H1 (cell line): ENCODE results near the gene FAM120A. TPM values are rescaled to one million over a fixed set of nuclear protein-coding genes. Genes with fewer than 3 reads are reported as not detected.

Experiments
- CTCF ChIA-PET: fragments of 300-600 bp; sonication (Branson Sonifier 250); formaldehyde crosslinking; loops from one replicate; lab custom pipeline; 2021; ENCODE audit not compliant: partially characterized antibody; lab: Charles Lee
- POLR2A ChIA-PET: fragments of 300-600 bp; sonication (Branson Sonifier 250); formaldehyde crosslinking; loops from one replicate; lab custom pipeline; 2021; ENCODE audit warnings: inconsistent platforms; ENCODE audit not compliant: partially characterized antibody; lab: Charles Lee
- DNase-seq, 2 experiments: peaks; one replicate each; pipeline versions ENCODE4 v3.0.0 to v3.0.0-alpha.2; 2010 to 2022; ENCODE audit warnings: low spot score in 2 of 2, low read depth in 1 of 2, mixed read lengths in 1 of 2
- FAIRE-seq: peaks from 2 replicates; lab custom pipeline; 2011; peaks lifted over from hg19 to GRCh38; lab: Jason Lieb, UNC
- H2AFZ ChIP-seq: 2 replicates; pipeline ENCODE4 v1.8.1; 2012; ENCODE audit warnings: low read length, inconsistent platforms
- H2AK5ac ChIP-seq: 2 replicates; pipeline ENCODE4 v1.6.1; 2013; ENCODE audit warnings: low read depth, low read length
- H2BK120ac ChIP-seq: replicated peaks from 2 replicates; pipeline ENCODE3; 2013; ENCODE audit warnings: low read depth, low read length, inconsistent platforms
- H2BK12ac ChIP-seq: 2 replicates; pipeline ENCODE4 v1.6.1; 2013; ENCODE audit warnings: low read depth, low read length
- H2BK15ac ChIP-seq: 2 replicates; pipeline ENCODE4 v1.6.1; 2013; ENCODE audit warnings: low read length
- H2BK20ac ChIP-seq: 2 replicates; pipeline ENCODE4 v1.6.1; 2013; ENCODE audit warnings: low read length
- H2BK5ac ChIP-seq: 2 replicates; pipeline ENCODE4 v1.6.1; 2013; ENCODE audit warnings: low read depth, low read length
- H3K14ac ChIP-seq: 2 replicates; pipeline ENCODE4 v1.6.1; 2013; ENCODE audit warnings: inconsistent platforms; ENCODE audit not compliant: insufficient read length
- H3K18ac ChIP-seq: 2 replicates; pipeline ENCODE4 v1.6.1; 2013; ENCODE audit warnings: low read length; ENCODE audit errors: extremely low read depth
- H3K23ac ChIP-seq: 2 replicates; pipeline ENCODE4 v1.6.1; 2013; ENCODE audit warnings: inconsistent platforms; ENCODE audit not compliant: insufficient read length
- H3K23me2 ChIP-seq: 2 replicates; pipeline ENCODE4 v1.6.1; 2013; ENCODE audit warnings: low read depth, low read length
- H3K27ac ChIP-seq: 2 replicates; pipeline ENCODE4 v1.6.1; 2011; ENCODE audit warnings: low read depth, low read length, inconsistent platforms
- H3K27me3 ChIP-seq, 4 experiments: replicated peaks in 1 of 4; 1 replicate in 1 of 4; 2 replicates in 3 of 4; pipeline versions ENCODE4 v1.6.1 to v1.8.1; 2011 to 2013; ENCODE audit warnings: low read length in 3 of 4, mild to moderate bottlenecking in 3 of 4, inconsistent platforms in 2 of 4, mixed read lengths in 2 of 4, moderate library complexity in 1 of 4; ENCODE audit not compliant: control insufficient read depth in 3 of 4, insufficient read depth in 3 of 4; ENCODE audit errors: extremely low read depth in 1 of 4
- H3K36me3 ChIP-seq, 4 experiments: 2 replicates each; pipeline versions ENCODE4 v1.6.1 to v1.8.1; 2011 to 2013; ENCODE audit warnings: mild to moderate bottlenecking in 4 of 4, low read length in 3 of 4, moderate library complexity in 2 of 4, control low read depth in 1 of 4, inconsistent platforms in 1 of 4; ENCODE audit not compliant: insufficient read depth in 4 of 4, control insufficient read depth in 2 of 4
- H3K4ac ChIP-seq: replicated peaks from 2 replicates; pipeline ENCODE3; 2013; ENCODE audit warnings: low read length, low read depth, mixed read lengths, inconsistent platforms; ENCODE audit not compliant: insufficient read length
- H3K4me1 ChIP-seq, 4 experiments: replicated peaks in 1 of 4; 1 replicate in 1 of 4; 2 replicates in 3 of 4; pipeline versions ENCODE4 v1.6.1 to v1.8.1; 2011 to 2013; ENCODE audit warnings: low read length in 3 of 4, inconsistent platforms in 2 of 4, mixed read lengths in 1 of 4; ENCODE audit not compliant: insufficient read depth in 4 of 4, control insufficient read depth in 3 of 4
- H3K4me2 ChIP-seq, 2 experiments: 2 replicates each; pipeline versions ENCODE4 v1.6.1 to v1.8.1; 2011 to 2013; ENCODE audit warnings: low read depth in 2 of 2, low read length in 2 of 2, control low read depth in 1 of 2, inconsistent platforms in 1 of 2, mild to moderate bottlenecking in 1 of 2; ENCODE audit not compliant: insufficient read depth in 1 of 2
- H3K4me3 ChIP-seq, 4 experiments: fragments of 200-600, 300-600 bp in 1 of 4; sonication (generic), shearing (Covaris generic), sonication (Bioruptor Twin) in 1 of 4; 2 replicates each; pipeline versions ENCODE4 v1.5.1 to v1.8.1; 2011 to 2016; ENCODE audit warnings: low read length in 4 of 4, low read depth in 3 of 4, control low read depth in 2 of 4, inconsistent platforms in 2 of 4, mild to moderate bottlenecking in 2 of 4, mixed read lengths in 1 of 4, moderate library complexity in 1 of 4; ENCODE audit not compliant: insufficient read depth in 2 of 4; ENCODE audit errors: extremely low read depth in 1 of 4
- H3K56ac ChIP-seq: replicated peaks from 2 replicates; pipeline ENCODE3; 2013; ENCODE audit warnings: low read depth, mild to moderate bottlenecking, mixed read lengths, low read length, inconsistent platforms; ENCODE audit not compliant: insufficient read length
- H3K79me1 ChIP-seq: 2 replicates; pipeline ENCODE4 v1.6.1; 2013; ENCODE audit warnings: low read depth, low read length, control low read depth
- H3K79me2 ChIP-seq, 2 experiments: 2 replicates each; pipeline versions ENCODE4 v1.6.1 to v1.8.1; 2012 to 2013; ENCODE audit warnings: low read length in 2 of 2, mild to moderate bottlenecking in 2 of 2, inconsistent platforms in 1 of 2; ENCODE audit not compliant: insufficient read depth in 2 of 2, control insufficient read depth in 1 of 2
- H3K9ac ChIP-seq, 4 experiments: replicated peaks in 1 of 4; 1 replicate in 1 of 4; 2 replicates in 3 of 4; pipeline versions ENCODE4 v1.6.1 to v1.8.1; 2011 to 2013; ENCODE audit warnings: low read depth in 3 of 4, low read length in 3 of 4, control low read depth in 2 of 4, mild to moderate bottlenecking in 2 of 4, moderate library complexity in 2 of 4, inconsistent platforms in 1 of 4; ENCODE audit errors: extremely low read depth in 1 of 4
- H3K9me3 ChIP-seq, 2 experiments: 2 replicates each; pipeline versions ENCODE4 v1.6.1 to v1.8.1; 2012 to 2013; ENCODE audit warnings: mild to moderate bottlenecking in 2 of 2, moderate library complexity in 2 of 2, control low read depth in 1 of 2, inconsistent platforms in 1 of 2, low read depth in 1 of 2, low read length in 1 of 2, mixed read lengths in 1 of 2; ENCODE audit not compliant: insufficient read depth in 2 of 2
- H4K20me1 ChIP-seq, 2 experiments: replicated peaks in 1 of 2; 2 replicates each; pipeline versions ENCODE3 to v1.8.1; 2011 to 2013; ENCODE audit warnings: inconsistent platforms in 2 of 2, low read length in 2 of 2, mild to moderate bottlenecking in 1 of 2; ENCODE audit not compliant: insufficient read depth in 2 of 2, control insufficient read depth in 1 of 2
- H4K5ac ChIP-seq: 2 replicates; pipeline ENCODE4 v1.6.1; 2013; ENCODE audit warnings: low read length, low read depth, mixed read lengths, inconsistent platforms; ENCODE audit not compliant: insufficient read length
- H4K8ac ChIP-seq: 2 replicates; pipeline ENCODE4 v1.8.0; 2013; ENCODE audit warnings: mild to moderate bottlenecking, moderate library complexity, low read length, inconsistent platforms; ENCODE audit not compliant: insufficient read depth; ENCODE audit errors: extremely low read depth
- H4K91ac ChIP-seq: replicated peaks from 2 replicates; pipeline ENCODE3; 2013; ENCODE audit warnings: low read length, mixed read lengths, inconsistent platforms; ENCODE audit not compliant: insufficient read length
- BACH1 ChIP-seq: IDR thresholded peaks from 2 replicates; pipeline ENCODE4 v1.6.1; 2012; ENCODE audit warnings: low read length, improper control_type of control experiment
- BCL11A ChIP-seq, 2 experiments: IDR thresholded peaks; one replicate each; pipeline ENCODE4 v1.6.1; 2011; ENCODE audit warnings: low read depth in 2 of 2, low read length in 2 of 2, mild to moderate bottlenecking in 2 of 2
- CTCF ChIP-seq, 3 experiments: IDR thresholded peaks; 1 replicate in 2 of 3; 2 replicates in 1 of 3; pipeline versions ENCODE4 v1.5.1 to v1.6.1; 2011; ENCODE audit warnings: low read length in 3 of 3, mild to moderate bottlenecking in 3 of 3, inconsistent platforms in 2 of 3, low read depth in 1 of 3, moderate library complexity in 1 of 3; ENCODE audit not compliant: insufficient read depth in 1 of 3; ENCODE audit errors: control extremely low read depth in 1 of 3
- E2F6 ChIP-seq: IDR thresholded peaks from 2 replicates; pipeline ENCODE4 v1.6.1; 2012; ENCODE audit warnings: inconsistent platforms
- JUN ChIP-seq: IDR thresholded peaks from 2 replicates; pipeline ENCODE4 v1.6.1; 2011; ENCODE audit warnings: low read depth, mild to moderate bottlenecking, improper control_type of control experiment, low read length
- MAFK ChIP-seq: IDR thresholded peaks from 2 replicates; pipeline ENCODE4 v1.6.1; 2012; ENCODE audit warnings: low read depth, mild to moderate bottlenecking, improper control_type of control experiment, low read length
- RXRA ChIP-seq: IDR thresholded peaks from 2 replicates; pipeline ENCODE4 v1.6.1; 2011; ENCODE audit warnings: low read depth, mild to moderate bottlenecking, low read length, moderate library complexity; ENCODE audit not compliant: insufficient read depth
- WGBS, 2 experiments: shearing (Covaris generic) in 1 of 2; methylation state at CpG; one replicate each; pipeline versions ENCODE4 v1.1.6 to v1.1.7; 2013 to 2015; ENCODE audit warnings: low lambda C conversion rate in 2 of 2, mixed read lengths in 2 of 2, inconsistent platforms in 1 of 2, low coverage in 1 of 2, missing lambda C conversion rate in 1 of 2; ENCODE audit not compliant: insufficient replicate concordance in 2 of 2, insufficient coverage in 1 of 2, insufficient read length in 1 of 2; ENCODE audit errors: extremely low coverage in 1 of 2, missing lambda C conversion rate in 1 of 2; 5-methylcytosine and 5-hydroxymethylcytosine counted together
- polyA plus RNA-seq, 7 experiments: library from polyadenylated mRNA; depleted of rRNA in 3 of 7; stranded (reverse) in 5 of 7; unstranded in 2 of 7; fragments of >200 nt in 5 of 7; fragments of 200-250 nt in 2 of 7; gene quantifications; 1 replicate in 5 of 7; 2 replicates in 1 of 7; 4 replicates in 1 of 7; pipeline versions ENCODE4 v1.2.1 to v1.2.3, GENCODE V29; 2011 to 2013; ENCODE audit warnings: missing spikeins in 2 of 7, mixed read lengths in 2 of 7
- total RNA-seq: library from RNA; stranded (reverse); fragmentation: NEBNext Ultra II Directional; extraction: Animal tissue kit (Norgen Biotek cat#: 25700); gene quantifications from 2 replicates; pipeline ENCODE4 v1.2.1, GENCODE V29; 2021

The FAM120A gene
- total and polyA plus RNA-seq, 2 of the 8 experiments (the other 6 are each of a cell fraction or from before 2014, with no cell fraction given), result 24.9 to 54.7 TPM

GRCh38 chr9:93431539-93432105 lies 19.9 kb upstream of the FAM120A start:
- H4K5ac ChIP-seq, result no peak overlapping the region
- H3K4me2 ChIP-seq, result no peak overlapping the region
- H3K79me1 ChIP-seq, result no peaks in the 10 kb centered on the region
- no peaks in the 10 kb centered on the region for H3K4me1 ChIP-seq
- no peak overlapping the region for H2BK15ac ChIP-seq
- no peak overlapping the region for H2AK5ac ChIP-seq
- H3K18ac ChIP-seq, result no peak overlapping the region
- no peaks in the 10 kb centered on the region for H4K20me1 ChIP-seq
- no peak for FAIRE-seq
- no peak overlapping the region for H4K91ac ChIP-seq
- no peak overlapping the region for H3K23ac ChIP-seq
- H2AFZ ChIP-seq, result no peak overlapping the region
- POLR2A ChIA-PET, result no interaction called here
- no peak overlapping the region for H3K56ac ChIP-seq
- DNase-seq, result no peak
- no peak overlapping the region for H3K9ac ChIP-seq
- H2BK12ac ChIP-seq, result no peak overlapping the region
- H2BK5ac ChIP-seq, result no peak overlapping the region
- no peaks in the 10 kb centered on the region for H3K36me3 ChIP-seq
- no peak overlapping the region for H4K8ac ChIP-seq
- no peaks in the 10 kb centered on the region for H3K27me3 ChIP-seq
- H3K79me2 ChIP-seq, result no peaks in the 10 kb centered on the region
- H3K4ac ChIP-seq, result no peak overlapping the region
- no peaks in the 10 kb centered on the region for H3K9me3 ChIP-seq
- no peaks in the 10 kb centered on the region for H3K23me2 ChIP-seq
- WGBS, 2 experiments, result 86% methylated on average over 5 of the region's 5 CpGs; no CpG with 5 or more reads in 1 of the 2 experiments
- H3K14ac ChIP-seq, result no peak overlapping the region
- no peak overlapping the region for H3K27ac ChIP-seq
- H3K4me3 ChIP-seq, result no peak overlapping the region
- H2BK20ac ChIP-seq, result no peak overlapping the region
- H2BK120ac ChIP-seq, result no peak overlapping the region
- TF ChIP-seq BACH1, result no peak
- TF ChIP-seq BCL11A (IDR thresholded peaks at IDR 0.05; ENCODE audit: low read depth in 2 of 2, low read length in 2 of 2), result no peak
- no peak for TF ChIP-seq JUN
- no peak for TF ChIP-seq E2F6
- no peak for TF ChIP-seq RXRA
- no peak for TF ChIP-seq MAFK
- TF ChIP-seq CTCF (IDR thresholded peaks at IDR 0.05; ENCODE audit: control extremely low read depth in 1 of 3, insufficient read depth in 1 of 3, low read depth in 1 of 3, low read length in 3 of 3), result no peak
- TF ChIP-seq, all 59 proteins: peak for 0
- CTCF ChIA-PET, result interaction anchor here (0.6 kb wide), 1 partner anchor 132 kb away, joined by 5 read pairs; no protein-coding TSS in a partner anchor
